ENCODE measurements around the gene MPRIP. TPM values are rescaled to one million over a fixed set of nuclear protein-coding genes. Genes with fewer than 3 reads are reported as not detected.

Gene MPRIP
- total and polyA plus RNA-seq, 2 donors (not counting 3 experiments of a cell fraction or from before 2014, with no cell fraction given) = 94.6 to 246 TPM

GRCh38 chr17:17141279-17141678, 99.0 kb downstream of the MPRIP start:
- intact Hi-C loops (cut with micrococcal nuclease) = loop anchor here (2.0 kb wide), 1 partner anchor 138 kb away; no protein-coding TSS in a partner anchor
- ChIA-PET POLR2A (interaction anchor here (0.5 kb wide), 1 partner anchor 92 kb away, joined by 7 read pairs; no protein-coding TSS in a partner anchor), CTCF (interaction anchor here (0.6 to 3.4 kb wide), 42 partner anchors 8 to 501 kb away, joined by 3 to 40 read pairs (median 6); partner anchors contain the start of genes FLCN and PLD6)
- DNase-seq (ENCODE audit: low read depth, low spot score) (no peak), FAIRE-seq (no peak)
- Histone ChIP-seq H3K9me3 (replicated peaks; ENCODE audit: control insufficient read depth, insufficient read depth, low read length) (no peaks in the 10 kb centered on the region), H3K79me2 (ENCODE audit: control insufficient read depth, insufficient read depth, low read length) (no peaks in the 10 kb centered on the region), H4K20me1 (replicated peaks; ENCODE audit: control insufficient read depth, extremely low read depth, insufficient read depth, low read length) (no peaks in the 10 kb centered on the region), H3K27ac (ENCODE audit: insufficient read depth, low read depth, low read length) (no peak overlapping the region), H3K36me3 (ENCODE audit: control insufficient read depth in 2 of 2, extremely low read depth in 1 of 2, insufficient read depth in 2 of 2, low read length in 2 of 2) (peaks cover 9 to 51% of the 10 kb centered on the region in 2 experiments), H3K4me2 (ENCODE audit: insufficient read depth, low read length) (no peak overlapping the region), H3K9ac (replicated peaks; ENCODE audit: extremely low read depth, insufficient read depth, low read length) (no peak overlapping the region), H3K9me1 (replicated peaks; ENCODE audit: control insufficient read depth, extremely low read depth, insufficient read depth, low read length) (no peaks in the 10 kb centered on the region), H3K4me1 (ENCODE audit: control insufficient read depth, extremely low read depth, insufficient read depth, low read length) (peaks cover 12% of the 10 kb centered on the region), H3K4me3 (replicated peaks in 1 of 3; ENCODE audit: insufficient read depth in 1 of 3, low read depth in 1 of 3, low read length in 3 of 3) (no peak overlapping the region), H2AFZ (ENCODE audit: low read depth, low read length) (no peak overlapping the region), H3K27me3 (ENCODE audit: control insufficient read depth in 2 of 2, insufficient read depth in 2 of 2, low read length in 2 of 2) (no peaks in the 10 kb centered on the region)
- TF ChIP-seq GATA2 (IDR thresholded peaks at IDR 0.05; ENCODE audit: insufficient read depth, insufficient read length, low read depth, low read length) (no peak), POLR2AphosphoS5 (IDR thresholded peaks at IDR 0.05; ENCODE audit: insufficient read depth, low read depth, low read length) (no peak), JUN (IDR thresholded peaks at IDR 0.05; ENCODE audit: borderline replicate concordance, insufficient read depth, insufficient read length, low read depth) (no peak), MAX (IDR thresholded peaks at IDR 0.05; ENCODE audit: insufficient read depth, insufficient read length) (no peak), MYC (IDR thresholded peaks at IDR 0.05; ENCODE audit: low read depth, low read length) (no peak), POLR2A (IDR thresholded peaks at IDR 0.05; ENCODE audit: low read depth, low read length) (no peak), CTCF (IDR thresholded peaks at IDR 0.05; ENCODE audit: extremely low read depth in 1 of 2, insufficient read depth in 1 of 2, low read depth in 1 of 2, low read length in 2 of 2) (no peak), EZH2 (IDR thresholded peaks at IDR 0.05; ENCODE audit: borderline replicate concordance, low read depth, low read length, severe bottlenecking) (no peak), FOS (IDR thresholded peaks at IDR 0.05; ENCODE audit: borderline replicate concordance, insufficient read depth, low read length) (no peak)
- no TSS peak for BruUV-seq (replicated peaks)
- dilution Hi-C loops (cut with MboI; ENCODE audit: extremely low pct_ligation_motif_present, low sequenced_read_pairs) = no loop called here

All from endothelial cell of umbilical vein (primary cell).